HG03457 (cell line): Measurements from ENCODE around the gene HSPA12B.

Experiments used
- ATAC-seq: cut with Tn5 transposase; IDR thresholded peaks from one replicate; pipeline ENCODE4 v1.9.1; 2021; ENCODE audit warnings: moderate number of reproducible peaks; ENCODE audit not compliant: unreplicated experiment

The HSPA12B gene

DNA sequence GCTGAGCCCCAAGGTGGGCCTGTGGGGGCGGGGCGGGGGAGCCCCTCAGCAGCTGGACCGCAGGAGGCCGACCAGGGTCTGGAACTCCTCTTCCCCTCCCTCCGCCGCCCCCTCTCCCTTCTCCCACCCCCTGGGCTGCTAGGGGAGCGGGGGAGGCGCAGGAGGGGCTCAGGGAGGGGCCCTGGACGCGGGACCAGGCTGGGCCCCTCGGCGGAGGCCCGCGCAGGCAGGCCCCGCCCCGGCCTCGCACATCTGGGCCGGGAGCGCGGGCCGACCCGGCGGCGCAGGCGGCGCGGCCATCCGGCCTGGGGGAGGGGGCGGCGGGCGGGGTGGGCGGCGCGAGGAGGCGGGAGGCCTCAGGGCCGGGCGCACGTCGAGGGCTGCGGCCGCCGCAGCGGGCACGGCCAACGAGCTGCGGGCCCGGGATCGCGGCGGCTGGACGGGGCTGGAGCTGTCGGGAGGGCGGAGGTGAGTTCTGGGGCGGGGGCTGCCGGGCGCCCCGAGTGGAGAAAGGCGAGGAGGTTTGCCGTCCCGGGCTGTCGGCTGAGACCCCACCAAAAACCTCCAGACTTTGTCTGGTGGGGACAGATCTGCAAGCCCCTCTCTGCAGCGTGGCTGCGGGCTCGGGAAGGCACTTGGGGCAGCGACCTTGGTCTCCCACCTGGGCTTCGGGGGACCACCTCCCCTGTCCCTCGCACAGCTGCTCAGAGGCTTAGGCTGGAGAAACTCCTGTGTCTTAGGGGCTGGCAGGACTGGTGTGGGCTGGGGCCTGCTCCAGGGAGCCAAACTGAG, at the start of gene HSPA12B:
Gene HSPA12B, plus strand, starts transcription at position 359 of the 792 bp plus-strand sequence. CDS start 5,990 bp downstream, outside the sequence.
- no peak for ATAC-seq

DNA sequence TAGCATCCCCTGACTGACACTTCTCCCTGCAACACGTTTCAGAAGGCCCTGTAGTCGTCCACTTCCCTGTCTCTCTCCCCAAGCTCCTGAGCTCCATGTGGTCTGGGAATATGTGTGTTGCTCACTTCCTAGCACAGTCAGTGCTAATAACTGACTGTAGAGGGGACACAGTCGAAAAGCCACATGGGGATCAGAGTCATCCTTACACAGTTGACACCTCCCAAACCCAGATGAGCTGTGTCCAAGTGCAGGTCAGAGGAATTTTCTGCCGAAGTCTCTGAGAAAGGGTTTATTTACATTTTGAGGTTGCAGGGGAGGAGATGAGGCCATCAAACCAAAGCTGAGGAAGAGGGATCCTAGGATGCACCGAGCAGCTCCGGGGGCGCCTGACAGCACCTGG, 47.1 kb upstream of the HSPA12B start:
- no peak for ATAC-seq

GRCh38 chr20:3686421-3686820, 46.1 kb upstream of the HSPA12B start:
- no peak for ATAC-seq

DNA sequence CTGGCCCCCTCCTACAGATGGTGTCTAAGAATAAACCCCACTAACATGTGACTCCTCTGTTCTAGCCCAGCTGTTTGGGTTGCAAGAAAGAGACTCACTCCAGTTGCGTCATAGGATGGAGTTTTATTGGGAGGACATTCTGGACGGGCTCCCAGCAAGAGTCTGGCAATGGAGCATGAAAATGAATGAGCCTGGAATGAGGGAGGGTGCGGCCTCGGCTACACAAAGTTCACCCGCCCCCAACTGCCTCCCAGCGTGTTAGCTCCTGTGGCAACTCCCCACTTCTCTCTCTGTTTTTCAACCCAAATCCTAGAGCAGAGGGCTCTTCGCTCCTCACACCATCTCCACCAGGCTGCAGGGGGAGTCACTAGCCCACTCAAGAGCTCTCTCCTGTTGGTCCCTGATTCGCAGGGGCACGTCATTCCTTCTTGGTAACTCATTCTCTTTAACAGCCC, 45.6 kb upstream of the HSPA12B start:
- no peak for ATAC-seq

- no peak for ATAC-seq
Observed at GRCh38 chr20:3687655-3688054, 44.8 kb upstream of the HSPA12B start.

- ATAC-seq, result no peak
Observed at GRCh38 chr20:3689978-3690377, 42.5 kb upstream of the HSPA12B start.

GRCh38 chr20:3690413-3690812, 42.1 kb upstream of the HSPA12B start:
- no peak for ATAC-seq

- ATAC-seq, result no peak
Observed at GRCh38 chr20:3691306-3691705, 41.2 kb upstream of the HSPA12B start.

GRCh38 chr20:3691897-3692296, 40.6 kb upstream of the HSPA12B start:
- ATAC-seq, result no peak

GRCh38 chr20:3692706-3693294, 39.7 kb upstream of the HSPA12B start:
- ATAC-seq, result no peak

GRCh38 chr20:3693376-3693775, 39.1 kb upstream of the HSPA12B start:
- ATAC-seq, result no peak

DNA sequence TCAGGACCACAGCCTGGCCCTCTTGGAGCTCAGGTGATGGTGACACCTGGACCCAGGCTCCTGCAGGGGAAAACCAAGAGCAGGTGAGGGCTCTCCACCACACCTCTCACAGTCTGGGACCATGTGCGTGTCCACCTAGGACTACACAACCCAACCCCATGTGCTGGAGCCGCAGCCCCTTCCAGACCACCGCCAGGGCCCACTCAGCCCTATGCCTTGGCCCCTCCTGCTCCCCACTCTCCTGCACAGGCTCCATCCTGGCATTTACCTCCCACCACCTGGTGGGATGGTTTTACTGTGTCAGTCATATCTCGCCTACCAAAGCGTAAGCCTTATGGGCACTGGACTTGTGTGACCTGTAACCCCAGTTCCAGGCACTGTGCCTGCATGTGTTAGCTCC, 37.6 kb upstream of the HSPA12B start:
- no peak for ATAC-seq

DNA sequence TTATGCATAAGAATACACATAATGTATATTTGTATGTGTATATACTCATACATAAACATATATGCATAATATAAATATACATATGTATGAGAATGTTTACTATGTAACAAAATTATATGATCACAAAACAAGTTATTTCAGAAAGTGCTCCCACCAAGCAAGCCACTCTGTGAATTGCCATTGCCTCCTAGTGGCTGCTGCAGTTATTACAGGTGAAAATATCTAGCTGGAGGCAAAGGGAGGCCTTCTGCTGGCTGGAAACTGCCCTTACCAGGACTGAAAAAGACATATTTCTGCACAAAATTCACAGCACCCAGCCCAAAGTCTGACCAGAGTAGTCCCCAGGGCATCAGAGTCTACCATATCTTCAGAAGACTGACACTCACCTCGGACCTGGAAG, 36.3 kb upstream of the HSPA12B start:
- ATAC-seq, result no peak

DNA sequence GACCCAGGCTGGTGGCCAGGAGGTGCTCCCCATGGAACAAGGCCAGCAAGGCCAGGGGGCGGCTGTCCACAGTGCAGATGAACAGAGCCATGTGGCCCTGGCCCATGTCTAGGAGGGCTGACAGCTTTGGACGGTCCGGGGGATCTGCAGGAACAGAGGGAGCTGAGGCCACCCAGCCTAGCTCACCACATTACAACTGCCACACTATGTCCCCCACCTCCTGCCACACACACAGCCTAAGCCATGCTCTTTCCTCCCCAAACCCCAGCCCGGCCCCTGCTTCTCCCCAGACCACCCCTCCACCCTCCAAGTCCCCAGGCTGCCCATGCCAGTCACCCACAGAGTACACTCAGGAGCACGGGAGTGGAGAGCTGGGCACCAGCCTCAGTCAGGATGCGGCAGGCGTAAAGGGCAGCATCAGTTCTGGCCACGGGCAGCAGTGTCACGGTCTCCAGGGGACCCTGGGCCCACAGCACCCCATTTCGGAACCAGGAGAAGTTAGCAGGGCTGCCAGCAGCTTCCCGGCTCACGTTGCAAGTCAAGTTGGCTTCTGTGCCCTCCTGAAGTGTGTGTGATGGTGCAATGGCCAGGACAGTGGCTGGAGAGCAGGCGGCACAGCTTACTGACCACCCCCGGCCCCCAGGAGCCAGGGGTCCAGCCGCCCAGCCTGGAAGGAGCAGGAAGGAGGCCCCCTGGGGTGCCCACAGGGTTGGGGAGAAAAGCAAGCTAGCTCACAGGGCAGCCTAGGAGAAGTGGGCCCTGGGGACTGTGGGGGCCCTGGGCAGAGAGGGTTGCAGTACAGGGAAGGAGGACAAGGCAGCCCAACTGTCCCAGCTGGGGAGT, 35.5 kb upstream of the HSPA12B start:
- no peak for ATAC-seq

DNA sequence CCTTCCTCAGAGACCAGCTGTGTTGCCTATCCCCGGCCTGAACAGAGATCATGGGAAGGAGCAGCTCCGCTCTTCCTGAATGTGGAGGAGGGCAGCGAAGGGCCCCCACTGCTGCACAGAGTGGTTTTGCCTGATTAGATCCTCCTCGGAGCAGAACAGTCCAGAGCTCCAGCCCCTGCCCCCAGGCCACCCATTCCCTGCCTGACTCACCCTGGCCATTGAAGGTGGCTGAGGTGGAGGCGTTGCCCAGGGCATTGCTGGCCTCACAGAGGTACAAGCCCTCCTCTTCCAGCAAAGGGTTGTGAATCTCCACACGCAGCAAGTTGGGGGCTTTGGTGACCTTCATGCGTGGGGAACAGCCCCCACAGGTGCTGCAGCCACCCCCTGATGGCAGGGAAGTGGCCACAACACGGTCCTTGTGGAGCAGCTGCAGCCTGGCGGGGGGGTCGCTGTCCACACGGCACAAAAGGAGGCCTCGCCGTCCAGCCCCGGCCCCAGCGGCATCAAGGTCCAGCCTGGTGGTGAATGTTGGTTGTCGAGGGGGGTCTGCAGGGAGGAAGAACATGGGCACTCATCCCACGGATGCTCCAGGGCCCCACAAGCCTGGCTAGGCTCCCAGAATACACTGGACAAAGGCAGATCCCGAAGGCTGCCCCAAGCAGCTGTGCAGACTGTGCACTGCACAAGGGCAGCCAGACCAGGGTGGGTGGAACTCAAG, 34.7 kb upstream of the HSPA12B start:
- ATAC-seq, result no peak

GRCh38 chr20:3698591-3699001, 33.9 kb upstream of the HSPA12B start:
- no peak for ATAC-seq

DNA sequence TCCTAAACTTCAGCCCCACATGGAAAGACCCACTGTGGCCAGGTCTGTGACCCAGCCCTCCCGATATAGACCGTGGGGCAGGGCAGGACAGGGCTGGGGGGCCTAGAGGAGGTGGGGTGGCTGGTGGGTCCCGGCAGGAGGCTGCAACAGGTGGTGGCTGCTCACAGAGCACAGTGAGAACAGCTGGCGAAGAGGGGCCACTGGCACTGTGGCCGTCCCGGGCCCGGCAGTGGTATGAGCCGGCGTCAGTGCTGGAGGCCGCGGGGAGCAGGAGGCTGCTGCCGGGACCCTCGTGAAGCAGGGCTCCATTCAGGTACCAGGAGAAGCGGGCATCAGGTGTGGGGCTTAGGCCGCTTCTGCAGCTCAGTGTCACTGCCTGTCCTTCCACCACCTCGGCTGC, 33.4 kb upstream of the HSPA12B start:
- ATAC-seq, result no peak

GRCh38 chr20:3701061-3701998, 31.2 kb upstream of the HSPA12B start:
- ATAC-seq, result no peak

GRCh38 chr20:3702611-3703391, 29.7 kb upstream of the HSPA12B start:
- no peak for ATAC-seq
